GM12874 (cell line): ENCODE data around the gene TTYH2.

Experiments
- TF ChIP-seq, protein P1 (sequence below): IDR thresholded peaks from 2 replicates; pipeline ENCODE4 v1.5.1; 2011; ENCODE audit warnings: low read depth, mild to moderate bottlenecking, control low read depth, low read length, moderate library complexity; ENCODE audit not compliant: insufficient read depth

TTYH2 gene

DNA sequence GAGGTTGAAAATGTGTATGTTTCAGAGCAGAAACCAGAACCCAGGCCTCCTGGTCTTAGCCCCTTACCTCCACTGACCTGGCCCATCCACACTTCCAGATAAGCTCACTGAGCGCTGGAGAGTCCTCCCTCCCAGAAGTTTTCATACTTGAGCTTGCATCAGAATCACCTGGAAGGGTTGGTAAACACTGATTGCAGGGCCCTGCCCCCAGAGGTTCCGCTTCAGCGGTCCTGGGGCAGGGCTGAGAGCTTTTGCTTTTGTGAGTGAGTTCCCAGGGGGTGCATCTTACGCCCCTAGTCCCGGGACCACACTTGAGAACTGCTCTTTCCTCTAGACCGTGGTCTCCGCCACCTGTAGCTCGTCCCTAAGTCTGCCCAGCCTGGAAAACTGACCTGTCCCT, 20.6 kb downstream of the TTYH2 start:
- TF ChIP-seq, protein P1, sequence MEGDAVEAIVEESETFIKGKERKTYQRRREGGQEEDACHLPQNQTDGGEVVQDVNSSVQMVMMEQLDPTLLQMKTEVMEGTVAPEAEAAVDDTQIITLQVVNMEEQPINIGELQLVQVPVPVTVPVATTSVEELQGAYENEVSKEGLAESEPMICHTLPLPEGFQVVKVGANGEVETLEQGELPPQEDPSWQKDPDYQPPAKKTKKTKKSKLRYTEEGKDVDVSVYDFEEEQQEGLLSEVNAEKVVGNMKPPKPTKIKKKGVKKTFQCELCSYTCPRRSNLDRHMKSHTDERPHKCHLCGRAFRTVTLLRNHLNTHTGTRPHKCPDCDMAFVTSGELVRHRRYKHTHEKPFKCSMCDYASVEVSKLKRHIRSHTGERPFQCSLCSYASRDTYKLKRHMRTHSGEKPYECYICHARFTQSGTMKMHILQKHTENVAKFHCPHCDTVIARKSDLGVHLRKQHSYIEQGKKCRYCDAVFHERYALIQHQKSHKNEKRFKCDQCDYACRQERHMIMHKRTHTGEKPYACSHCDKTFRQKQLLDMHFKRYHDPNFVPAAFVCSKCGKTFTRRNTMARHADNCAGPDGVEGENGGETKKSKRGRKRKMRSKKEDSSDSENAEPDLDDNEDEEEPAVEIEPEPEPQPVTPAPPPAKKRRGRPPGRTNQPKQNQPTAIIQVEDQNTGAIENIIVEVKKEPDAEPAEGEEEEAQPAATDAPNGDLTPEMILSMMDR, result no peak

DNA sequence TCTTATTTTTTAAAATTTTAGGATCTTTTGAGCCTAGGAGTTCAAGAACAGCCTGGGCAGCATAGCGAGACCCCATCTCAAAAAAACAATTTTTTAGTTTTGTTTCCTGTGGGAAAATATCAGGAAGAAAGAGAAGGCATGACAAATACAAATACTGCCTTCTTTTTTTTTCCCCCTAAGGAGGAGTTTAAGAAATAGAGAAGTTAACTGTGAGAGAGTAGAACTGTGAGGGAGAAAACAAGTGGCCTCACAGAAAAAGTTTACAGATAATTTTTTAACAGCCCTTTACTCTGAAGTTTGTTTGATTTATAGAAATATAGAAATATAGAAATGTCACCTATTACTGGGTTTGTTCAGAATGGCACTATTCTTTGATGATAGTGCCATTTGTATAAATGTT, 21.1 kb downstream of the TTYH2 start:
- TF ChIP-seq, protein P1, result no peak

DNA sequence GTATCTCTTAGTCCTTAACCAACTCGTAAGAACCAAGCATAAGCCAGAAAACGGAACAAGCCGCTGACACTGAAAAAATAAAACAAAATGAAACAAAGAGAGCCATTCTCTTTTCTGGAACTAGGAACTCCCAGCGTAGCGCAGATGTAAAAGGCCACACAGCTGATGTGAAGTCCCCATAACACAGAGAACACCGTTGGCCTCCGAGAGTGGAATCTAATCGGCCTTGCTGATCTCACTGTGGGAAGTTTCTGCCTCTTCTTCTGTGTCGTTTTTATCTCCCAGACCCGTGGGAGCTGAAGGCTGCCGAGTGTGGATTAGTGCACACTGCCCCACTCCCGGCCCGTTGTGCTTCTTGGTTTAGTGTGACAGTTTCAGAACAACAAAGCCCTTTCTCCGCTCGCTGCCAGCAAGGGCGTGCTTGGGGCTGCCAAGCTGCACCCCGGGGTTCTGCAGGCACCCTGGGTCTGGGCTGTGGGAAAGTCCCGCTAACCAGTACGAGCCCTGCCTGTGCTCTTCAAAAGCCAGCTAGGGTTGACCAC, 21.7 kb downstream of the TTYH2 start:
- TF ChIP-seq, protein P1, result no peak

DNA sequence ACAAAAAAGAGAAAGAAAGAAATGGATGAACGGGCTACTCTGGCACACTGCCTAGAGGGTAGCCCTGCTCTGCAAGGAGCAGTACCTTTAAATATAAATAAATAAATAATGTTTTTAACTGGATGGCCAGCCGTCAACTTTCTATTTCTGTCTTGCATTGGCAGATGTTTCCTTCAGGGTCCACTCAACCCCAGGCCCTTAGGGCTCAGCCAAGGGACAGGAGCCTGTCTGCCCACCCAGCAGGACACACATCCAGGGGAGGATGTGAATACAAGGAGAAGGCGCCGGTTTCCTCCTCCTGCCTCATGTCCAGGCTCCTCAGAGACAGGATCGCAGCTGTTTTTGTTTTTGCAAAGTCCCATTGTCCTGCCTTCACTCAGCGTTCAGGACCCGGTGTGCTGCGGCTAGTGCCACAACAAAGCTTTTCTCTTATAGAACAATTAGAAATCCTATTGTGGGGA, 22.6 kb downstream of the TTYH2 start:
- TF ChIP-seq, protein P1, result no peak

DNA sequence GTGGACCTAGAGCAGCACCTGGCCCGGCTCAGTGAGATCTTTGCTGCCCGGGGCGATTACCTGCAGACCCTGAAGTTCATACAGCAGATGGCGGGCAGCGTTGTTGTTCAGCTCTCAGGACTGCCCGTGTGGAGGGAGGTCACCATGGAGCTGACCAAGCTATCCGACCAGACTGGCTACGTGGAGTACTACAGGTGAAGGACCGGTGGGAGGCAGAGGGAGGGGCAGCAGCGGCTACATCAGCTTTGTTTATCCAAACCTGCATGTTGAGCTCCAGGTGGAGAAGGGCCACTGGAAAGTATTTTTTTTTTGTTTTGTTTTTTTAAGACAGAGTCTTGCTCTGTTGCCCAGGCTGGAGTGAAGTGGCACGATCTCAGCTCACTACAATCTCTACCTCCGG, 23.9 kb downstream of the TTYH2 start:
- TF ChIP-seq, protein P1, result no peak

DNA sequence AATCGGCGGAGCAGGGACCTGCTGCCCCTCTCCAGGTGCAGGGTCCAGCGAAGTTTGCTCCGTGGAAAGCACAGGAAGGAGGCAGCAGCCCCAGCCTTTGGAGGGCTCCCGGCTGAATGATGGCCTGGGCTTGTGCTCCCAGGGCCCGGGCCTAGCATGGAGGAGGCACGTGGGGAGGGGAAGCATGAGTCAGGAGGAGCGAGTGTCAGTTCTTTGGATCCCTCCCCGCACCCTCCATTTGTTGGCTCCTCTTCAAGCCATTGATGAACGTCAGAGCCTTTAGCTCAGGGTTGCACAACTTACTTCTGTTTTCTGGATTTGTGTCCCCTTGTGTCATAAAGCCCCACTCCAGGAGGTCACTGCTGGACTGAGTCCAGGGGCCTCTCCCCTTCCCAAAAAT, 25.8 kb downstream of the TTYH2 start:
- TF ChIP-seq, protein P1, result no peak

DNA sequence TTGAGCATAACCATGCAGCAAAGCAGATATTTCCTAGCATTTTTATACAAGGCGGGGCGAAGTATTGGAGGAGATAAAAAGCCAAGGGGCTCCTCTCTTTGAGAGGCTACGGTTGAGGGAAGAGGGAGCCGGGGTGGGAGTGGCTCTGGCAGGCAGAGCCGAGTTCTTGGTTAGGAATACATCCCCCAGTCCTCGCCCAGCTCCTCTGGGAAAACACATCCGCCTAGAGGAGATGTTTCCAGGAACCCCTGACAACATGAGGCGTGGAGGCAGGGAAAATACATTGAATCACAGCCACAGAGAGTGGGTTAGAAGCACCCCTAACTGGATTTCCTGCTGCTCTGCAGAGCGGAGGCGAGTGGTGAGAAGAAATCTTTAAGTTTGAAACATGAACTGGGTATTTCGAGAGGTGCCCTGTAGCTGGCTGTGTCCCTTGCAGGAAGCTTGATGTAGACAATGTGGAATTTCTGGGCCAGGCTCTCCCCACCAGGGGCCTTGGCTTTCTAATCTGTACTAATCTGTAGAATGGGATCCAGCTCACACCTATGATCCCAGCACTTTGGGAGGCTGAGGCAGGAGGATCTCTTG, 27.3 kb downstream of the TTYH2 start:
- TF ChIP-seq, protein P1, result no peak
